Hematopoietic multipotent progenitor cell (in vitro differentiated cells): ENCODE data around the gene TCP10L. TPM values are rescaled to one million over a fixed set of nuclear protein-coding genes. Genes with fewer than 3 reads are reported as not detected.
"Not testable (repeated sequence)": the region's sequence is repeated elsewhere in the genome, so short reads cannot be mapped to it uniquely, and the experiment has no call there.

Experiments used
- DNase-seq, 3 donors: peaks; one replicate each; pipeline ENCODE4 v3.0.0-alpha.2; 2011 to 2015; ENCODE audit warnings: low read depth in 2 of 3, low spot score in 2 of 3
- total RNA-seq: library from RNA; depleted of rRNA; stranded (reverse); fragments of >200 nt; gene quantifications from one replicate; pipeline ENCODE4 v1.2.3, GENCODE V29; 2012

Gene TCP10L
- total RNA-seq, 1 donor: 0.27 TPM

DNA sequence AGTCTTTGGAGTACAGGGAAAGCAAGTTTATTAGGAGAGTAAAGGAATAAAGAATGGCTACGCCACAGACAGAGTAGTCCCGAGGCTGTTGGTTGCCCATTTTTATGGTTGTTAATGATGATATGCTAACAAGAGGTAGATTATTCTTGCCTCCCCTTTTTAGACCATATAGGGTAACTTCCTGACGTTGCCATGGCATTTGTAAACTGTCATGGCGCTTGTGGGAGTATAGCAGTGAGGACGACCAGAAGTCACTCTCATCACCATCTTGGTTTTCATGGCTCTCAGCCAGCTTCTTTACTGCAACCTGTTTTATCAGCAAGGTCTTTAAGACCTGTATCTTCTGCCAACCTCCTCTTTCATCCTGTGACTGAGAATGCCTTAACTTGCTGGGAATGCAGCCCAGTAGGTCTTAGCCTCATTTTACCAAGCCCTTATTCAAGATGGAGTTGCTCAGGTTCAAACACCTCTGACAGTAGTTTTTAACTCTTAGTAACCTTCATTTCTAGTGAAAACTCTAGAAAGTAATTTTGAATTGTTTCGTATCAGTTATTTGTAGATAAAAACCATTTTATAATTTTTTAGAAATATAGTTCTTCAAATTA, 26.2 kb downstream of the TCP10L start:
- no peak for DNase-seq

DNA sequence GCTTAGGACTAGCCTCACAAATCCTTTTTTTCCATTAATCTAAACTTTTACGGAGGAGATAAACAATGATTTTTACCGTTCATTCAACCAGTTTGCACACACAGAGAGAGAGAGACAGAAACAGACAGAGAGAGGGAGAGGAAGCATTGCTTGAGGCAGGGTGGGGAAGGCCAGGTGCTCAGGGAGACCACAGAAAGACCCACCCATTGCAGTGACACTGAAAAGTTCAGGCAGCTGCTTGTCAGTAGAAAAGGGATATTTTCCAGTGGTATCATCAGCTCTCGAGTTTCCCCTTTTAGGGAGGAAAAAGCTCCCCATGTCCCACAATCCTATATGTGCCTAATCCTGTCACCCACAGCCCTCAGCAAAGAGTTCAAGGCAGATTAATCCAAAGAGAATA, 27.2 kb downstream of the TCP10L start:
- DNase-seq: no peak

DNA sequence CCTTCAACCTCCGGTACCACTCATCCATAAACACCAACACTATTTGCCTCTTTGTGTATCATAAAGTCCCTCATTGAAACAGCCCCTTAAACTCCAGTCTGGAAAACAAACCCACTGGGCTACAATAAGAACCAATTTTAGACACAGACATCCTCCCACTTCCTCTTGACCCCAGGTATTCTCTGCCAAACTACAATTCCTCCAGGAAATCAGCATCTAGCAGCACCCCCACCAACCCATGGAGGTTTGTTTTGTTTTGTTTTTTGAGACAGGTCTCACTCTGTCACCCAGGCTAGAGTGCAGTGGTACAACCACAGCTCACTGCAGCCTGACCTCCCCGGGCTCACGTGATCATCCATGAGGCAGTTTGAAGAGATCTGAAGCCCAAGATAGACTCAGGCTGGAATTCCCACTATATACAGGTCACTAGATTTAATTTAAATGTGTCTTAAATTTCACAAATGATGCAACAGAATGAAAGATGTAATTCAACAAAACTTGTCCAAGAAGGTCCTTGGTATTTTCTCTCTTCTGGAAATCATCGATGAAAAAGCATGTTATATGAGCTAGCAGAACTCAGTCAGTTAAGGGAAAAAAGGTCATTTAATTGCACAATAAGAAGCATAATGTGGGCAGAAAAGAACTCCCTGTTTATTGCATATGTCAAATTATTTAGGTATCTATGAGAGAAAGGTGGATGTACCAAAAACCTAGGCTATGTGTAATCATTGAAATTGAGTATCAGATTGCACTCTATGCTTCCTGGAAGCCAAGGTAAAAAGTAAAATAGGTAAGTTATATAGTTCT, 30.3 kb downstream of the TCP10L start:
- DNase-seq: no peak

DNA sequence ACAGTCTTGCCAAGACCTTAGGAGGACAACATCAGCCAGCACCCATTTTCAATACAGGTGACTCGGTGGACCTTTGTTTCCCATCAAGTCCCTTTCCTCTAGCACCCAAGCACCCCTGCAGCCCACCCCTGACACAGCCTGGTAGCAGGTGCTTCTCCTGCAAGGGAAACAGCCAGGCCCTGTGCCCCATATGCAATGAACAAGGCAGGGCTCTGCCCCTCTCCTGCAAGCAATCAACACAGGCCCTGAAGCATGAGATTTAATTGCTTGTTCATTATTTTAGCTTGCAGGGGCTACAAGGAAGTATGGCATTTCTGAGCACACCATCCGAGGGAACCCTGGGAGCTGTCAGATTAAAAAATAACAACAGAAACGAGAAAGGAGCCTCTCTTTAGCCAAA, 35.4 kb downstream of the TCP10L start:
- no peak for DNase-seq

DNA sequence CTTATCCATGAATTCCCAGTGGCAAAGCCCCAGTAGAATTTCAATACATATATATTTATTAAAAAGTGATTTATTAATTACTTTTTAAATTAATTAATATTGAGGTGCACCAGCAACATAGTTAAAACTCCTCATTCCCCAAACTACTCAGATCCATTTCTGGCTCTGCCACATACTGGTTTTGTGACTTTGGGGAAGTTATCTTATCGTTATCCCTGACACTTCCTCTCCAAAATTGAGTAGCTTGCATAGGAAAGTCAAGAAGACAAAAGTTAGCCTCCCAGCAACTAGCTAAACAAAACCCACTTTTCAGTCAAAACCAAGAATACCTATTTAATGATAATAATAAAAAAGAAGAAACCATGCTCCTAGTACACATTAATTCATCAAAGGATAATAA, 35.9 kb downstream of the TCP10L start:
- DNase-seq: peak in 1 of 3 donors; percentile 49

DNA sequence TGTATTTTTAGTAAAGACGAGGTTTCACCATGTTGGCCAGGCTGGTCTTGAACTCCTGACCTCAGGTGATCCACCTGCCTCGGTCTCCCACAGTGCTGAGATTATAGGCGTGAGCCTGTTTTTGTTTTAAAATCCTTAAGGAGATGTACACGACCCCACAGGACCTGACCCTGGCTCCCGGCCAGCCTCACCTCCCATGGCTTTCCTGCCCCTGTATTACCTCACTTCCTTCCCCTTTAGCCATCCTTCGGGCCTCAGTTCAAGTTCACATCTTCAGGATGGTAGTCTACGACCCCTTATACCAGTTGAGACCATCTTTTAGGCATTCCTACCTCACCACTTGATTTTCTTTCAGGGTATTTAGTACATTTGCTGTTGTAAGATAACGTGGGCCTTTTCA, 36.3 kb downstream of the TCP10L start:
- DNase-seq: no peak

DNA sequence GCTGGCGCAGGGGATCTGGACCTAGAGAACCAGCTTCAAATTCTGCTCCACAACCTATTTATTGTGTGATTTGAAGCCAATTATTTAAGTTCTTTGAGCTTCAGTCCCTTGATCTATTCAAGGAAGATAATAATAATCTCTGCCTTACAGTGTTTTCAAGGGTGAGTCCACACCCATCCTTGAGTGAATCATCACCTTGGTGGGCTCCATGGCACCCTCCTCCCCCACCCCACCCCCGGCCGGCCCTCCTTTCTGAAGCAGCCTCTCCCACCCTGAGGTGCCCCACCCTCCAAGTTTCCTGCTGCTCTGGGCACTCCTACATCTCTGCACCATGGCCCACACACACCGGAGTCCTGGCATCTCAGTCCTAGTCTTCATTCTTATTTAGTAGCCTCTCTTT, 38.3 kb downstream of the TCP10L start:
- no peak for DNase-seq

DNA sequence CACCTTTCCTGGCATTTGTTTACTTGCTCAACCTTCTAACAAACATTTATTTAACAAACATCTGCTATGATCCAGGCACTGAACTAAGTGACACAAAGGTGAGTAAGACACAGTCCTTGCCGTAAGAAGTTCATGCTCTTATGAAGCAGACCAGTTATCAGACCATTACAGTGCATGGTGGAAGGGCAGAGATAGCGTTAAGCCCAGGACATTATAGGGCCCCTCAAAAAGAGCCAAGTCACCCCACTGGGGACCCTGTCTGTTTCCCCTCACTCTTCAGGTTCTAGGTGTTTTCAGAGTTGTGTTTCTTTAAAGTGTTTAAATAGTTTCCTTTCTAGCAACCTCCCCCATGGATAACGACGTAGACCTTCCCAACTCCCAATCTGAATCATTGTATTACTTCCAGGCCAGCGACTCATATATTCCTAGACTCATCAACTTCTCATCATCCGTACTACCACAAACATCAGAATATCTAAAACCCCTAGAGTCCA, 39.3 kb downstream of the TCP10L start:
- DNase-seq: no peak

DNA sequence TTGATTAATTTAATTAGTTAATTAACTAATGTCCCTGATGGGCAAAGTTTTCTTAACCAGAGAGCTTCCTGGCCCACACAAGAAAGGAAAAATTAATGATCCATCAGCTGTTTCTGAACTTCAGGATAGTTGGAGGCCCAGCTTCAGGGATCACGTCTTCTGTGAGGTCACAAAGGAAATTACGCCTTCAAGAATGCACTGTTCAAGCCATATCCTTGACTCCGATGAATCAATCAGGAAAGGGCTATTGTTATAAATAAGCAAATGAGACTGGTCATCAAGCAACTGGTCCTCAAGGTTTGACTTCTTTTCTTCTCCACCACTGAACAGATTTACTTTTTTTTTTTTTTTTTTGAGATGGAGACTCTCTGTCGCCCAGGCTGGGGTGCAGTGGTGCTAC, 40.6 kb downstream of the TCP10L start:
- DNase-seq: no peak

DNA sequence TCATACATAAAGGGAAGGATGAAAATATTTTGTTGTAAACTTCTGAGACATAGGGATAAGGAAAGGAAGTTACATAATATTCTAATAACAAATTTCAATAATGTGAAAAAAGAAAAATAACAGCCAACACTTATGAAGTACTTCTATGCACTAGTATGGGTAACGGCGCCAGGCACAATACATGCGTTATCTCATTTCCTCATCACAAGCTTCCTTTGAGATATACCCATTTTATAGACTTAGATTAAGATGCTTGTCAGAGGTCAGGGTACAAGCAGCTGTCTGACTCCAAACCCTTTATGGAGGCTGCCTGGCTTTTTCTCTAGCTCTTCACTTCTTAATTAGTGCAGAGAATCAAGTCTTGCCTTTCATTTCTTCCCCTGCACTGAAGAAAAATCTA, 41.3 kb downstream of the TCP10L start:
- no peak for DNase-seq

DNA sequence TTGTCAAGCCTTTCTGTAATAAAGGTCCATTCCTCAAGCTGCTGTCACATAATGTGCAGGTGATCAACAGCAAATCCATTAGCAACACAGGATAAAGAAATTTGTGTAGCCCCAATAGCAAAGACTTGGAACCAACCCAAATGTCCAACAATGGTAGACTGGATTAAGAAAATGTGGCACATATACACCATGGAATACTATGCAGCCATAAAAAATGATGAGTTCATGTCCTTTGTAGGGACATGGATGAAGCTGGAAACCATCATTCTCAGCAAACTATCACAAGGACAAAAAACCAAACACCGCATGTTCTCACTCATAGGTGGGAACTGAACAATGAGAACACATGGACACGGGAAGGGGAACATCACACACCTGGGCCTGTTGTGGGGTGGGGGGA, 42.3 kb downstream of the TCP10L start:
- not testable (repeated sequence) for DNase-seq

DNA sequence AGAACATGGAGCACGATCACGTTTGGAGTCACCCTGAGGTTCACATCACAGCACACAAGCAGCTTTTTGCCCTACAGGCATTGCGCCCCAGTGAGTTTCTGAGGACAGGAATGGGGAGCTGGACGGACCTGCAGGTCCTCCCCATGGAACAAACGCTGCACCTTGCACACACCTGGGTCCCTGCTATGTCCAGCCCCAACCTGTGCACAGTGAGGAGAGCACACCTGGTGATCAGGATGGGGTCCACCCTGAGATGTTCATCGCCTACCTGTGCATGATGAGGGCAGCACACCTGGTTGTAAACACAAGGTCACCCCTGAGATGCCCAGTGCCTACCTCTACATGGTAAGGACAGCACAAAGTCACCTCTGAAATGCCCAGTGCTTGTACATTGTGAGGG, 45.9 kb downstream of the TCP10L start:
- no peak for DNase-seq

DNA sequence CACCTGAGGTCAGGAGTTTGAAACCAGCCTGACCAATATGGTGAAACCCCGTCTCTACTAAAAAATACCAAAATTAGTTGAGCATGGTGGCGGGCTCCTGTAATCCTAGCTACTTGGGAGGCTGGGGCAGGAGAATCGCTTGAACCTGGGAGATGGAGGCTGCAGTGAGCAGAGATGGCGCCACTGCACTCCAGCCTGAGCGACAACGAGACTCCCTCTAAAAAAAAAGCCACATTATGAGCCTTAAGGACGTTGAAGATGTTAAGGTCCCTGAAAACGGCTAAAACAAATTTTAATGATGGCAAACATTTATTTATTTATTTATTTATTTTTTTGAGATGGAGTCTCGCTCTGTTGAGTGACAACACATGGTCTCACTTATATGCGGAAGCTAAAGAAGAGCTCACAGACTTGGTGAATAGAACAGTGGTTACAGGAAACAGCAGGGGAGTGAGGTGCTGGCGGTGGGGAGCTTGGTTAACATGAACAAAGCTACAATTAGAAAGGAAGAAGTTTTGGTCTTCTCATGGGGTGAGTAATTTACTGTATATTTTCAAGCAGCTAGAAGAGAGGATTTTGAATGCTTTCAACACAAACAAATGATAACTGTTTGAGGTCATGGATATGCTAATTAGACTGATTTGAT, 47.1 kb downstream of the TCP10L start:
- DNase-seq: peak in 1 of 3 donors; percentile 21

DNA sequence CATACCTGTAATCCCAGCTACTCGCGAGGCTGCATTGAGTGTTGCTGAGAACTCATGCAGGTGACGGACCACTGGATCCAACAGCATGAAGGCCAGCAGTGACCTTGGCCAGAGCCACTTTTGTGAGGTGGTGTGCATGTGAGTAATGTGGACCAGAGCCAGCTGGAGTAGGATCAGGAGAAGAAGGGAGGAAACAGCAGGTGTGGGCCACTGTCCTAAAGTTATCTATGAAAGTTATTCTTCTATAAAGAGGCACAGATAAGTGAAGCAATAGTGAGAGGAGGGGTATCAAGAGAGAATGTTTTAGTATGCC, 47.8 kb downstream of the TCP10L start:
- no peak for DNase-seq

DNA sequence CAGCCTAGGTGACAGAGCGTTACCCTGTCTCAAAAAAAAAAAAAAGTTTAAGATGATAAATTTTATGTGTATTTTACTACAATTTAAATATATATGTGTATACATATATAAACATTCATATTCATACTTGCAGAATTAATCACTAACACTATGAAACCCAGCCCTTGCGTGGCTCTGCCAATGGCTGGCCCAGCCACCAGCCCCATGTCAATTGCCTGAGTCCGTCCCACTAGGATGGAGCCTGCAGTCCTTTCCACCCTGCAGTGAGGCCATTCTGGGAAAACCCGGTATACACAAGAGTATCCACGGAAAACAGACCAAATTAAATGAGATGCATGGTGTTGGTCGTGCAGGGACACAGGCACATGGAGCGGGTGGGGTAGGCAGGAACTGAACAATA, 49.7 kb downstream of the TCP10L start:
- no peak for DNase-seq

DNA sequence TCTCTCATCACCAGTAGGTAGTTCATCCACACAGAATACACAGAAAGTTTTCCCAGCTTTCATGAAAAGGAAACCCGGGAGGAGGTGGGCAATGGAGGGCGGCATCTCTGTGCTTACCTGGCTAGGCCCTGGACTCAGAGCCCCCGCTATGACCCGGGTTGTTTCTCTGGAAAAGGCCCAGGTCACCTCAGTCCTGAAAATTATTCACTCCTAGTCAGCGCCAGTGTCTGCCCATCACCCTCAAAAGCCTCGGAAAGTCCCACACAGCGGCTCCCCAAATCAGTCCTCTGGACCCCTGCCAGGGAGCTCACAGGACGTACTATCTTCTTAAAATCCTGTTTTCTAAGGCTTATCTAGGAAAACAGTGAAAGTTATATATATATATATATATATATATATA, 51.2 kb downstream of the TCP10L start:
- no peak for DNase-seq

DNA sequence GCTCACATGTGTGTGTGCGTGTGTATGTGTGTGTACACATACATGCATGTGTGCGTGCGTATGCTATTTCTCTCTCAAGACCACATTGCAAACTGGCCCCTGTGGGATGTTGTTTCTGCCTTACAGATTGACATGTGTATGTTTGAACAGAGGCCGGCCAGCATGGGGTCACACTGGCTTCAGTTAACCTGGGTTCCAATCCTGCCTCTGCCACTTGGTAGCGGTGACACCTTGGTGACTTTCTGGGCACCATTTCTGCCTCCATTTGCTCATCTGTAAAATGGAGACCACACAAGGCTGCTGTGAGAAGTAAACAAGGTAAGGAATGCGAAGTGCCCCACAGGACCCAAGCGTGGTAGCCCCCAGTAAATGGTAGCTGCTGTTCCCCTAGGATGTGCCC, 51.7 kb downstream of the TCP10L start:
- no peak for DNase-seq

DNA sequence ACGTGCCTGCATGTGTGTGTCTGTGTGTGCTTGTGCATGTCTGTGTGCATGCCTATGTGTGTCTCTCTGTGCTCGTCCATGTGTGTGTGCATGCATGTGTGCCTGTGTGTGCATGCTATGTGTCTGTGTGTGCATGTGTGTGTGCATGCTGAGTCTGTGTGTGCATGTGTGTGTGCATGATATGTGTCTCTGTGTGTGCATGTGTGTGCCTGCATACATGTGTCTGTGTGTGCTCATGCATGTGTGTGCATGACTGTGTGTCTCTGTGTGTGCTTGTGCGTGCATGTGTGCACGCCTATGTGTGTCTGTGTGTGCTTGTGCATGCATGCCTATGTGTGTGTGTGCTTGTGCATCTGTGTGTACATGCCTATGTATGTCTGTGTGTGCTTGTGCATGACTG, 52.3 kb downstream of the TCP10L start:
- no peak for DNase-seq

DNA sequence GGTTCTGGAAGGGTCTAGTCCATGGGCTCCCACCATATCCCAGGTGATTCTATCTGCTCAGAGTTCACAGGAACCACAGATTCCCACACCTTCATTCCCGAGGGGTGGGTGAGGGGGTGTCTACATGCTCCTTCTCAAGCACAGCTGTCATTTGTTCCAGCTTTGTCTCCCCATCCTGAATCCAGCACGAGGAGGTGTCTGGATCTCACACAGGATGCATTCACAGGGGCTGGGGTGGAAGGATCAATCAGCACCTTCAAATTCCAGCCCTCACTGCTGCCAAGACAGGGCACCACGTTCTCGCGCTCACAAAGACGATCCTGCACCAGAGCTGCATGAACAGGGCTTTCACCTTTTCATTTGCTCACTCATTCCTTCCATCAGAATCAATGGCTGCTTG, 52.7 kb downstream of the TCP10L start:
- no peak for DNase-seq

DNA sequence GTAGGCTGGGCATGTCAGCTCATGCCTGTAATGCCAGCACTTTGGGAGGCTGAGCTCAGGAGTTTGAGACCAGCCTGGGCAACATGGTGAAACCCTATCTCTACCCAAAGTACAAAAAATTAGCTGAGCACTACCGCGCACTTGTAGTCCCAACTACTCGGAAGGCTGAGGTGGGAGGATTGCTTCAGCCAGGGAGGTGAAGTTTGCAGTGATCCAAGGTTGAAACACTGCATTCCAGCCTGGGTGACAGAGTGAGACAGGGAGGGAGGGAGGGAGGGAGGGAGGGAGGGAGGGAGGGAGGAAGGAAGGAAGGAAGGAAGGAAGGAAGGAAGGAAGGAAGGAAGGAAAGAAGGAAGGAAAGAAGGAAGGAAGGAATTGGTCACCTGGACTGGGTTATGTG, 53.8 kb downstream of the TCP10L start:
- DNase-seq: not testable (repeated sequence)

DNA sequence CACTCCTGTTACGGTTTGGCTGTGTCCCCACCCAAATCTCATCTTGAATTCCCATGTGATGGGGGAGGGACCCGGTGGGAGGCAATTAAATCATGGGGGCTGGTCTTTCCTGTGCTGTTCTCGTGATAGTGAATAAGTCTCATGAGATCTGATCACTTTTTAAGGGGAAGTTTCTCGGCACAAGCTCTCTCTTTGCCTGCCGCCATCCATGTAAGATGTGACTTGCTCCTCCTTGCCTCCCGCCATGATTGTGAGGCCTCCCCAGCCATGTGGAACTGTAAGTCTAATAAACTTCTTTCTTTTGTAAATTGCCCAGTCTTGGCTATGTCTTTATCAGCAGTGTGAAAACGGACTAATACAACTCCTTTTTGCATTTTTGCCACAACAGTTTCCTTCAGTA, 54.5 kb downstream of the TCP10L start:
- not testable (repeated sequence) for DNase-seq

DNA sequence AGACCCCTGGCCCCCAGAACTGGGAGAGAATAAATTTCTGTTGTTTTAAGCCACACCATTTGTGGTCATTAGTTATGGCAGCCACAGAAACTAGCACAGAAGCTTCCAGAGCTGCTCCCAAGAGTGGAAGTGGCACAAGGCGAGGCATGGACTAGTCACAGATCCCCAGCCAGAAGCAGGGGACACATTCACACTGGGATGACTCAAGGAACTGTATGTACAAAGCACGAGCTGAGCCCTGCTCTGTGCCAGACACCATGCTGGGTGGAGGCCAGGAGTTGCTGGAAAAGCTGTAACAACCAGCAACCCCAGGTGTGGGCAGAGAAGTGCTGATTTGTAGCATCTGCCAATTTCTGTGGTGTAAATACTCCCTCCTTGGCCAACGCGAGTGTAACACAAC, 55.6 kb downstream of the TCP10L start:
- DNase-seq: no peak
